Spleen (tissue), 11 donors: ENCODE results near the gene CLASP1. TPM values are rescaled to one million over a fixed set of nuclear protein-coding genes. Genes with fewer than 3 reads are reported as not detected.
A peak's percentile ranks its signal among the peaks of the same experiment; 100 is the strongest.

ENCODE experiments used
- DNase-seq: peaks from one replicate; pipeline ENCODE4 v3.0.0-alpha.2; 2020
- H3K27ac ChIP-seq, 8 donors: fragments of 200-600 bp; sonication (generic) in 7 of 8; 1 replicate in 4 of 8; 2 replicates in 4 of 8; pipeline versions ENCODE4 v1.5.0 to v1.8.0; 2016 to 2021; ENCODE audit warnings: inconsistent platforms in 4 of 8, mild to moderate bottlenecking in 4 of 8, moderate library complexity in 1 of 8
- H3K27me3 ChIP-seq, 7 donors: fragments of 200-600 bp; sonication (generic) in 6 of 7; replicated peaks in 1 of 7; 1 replicate in 4 of 7; 2 replicates in 3 of 7; pipeline versions ENCODE4 v1.5.0 to v1.8.0; 2016 to 2021; ENCODE audit warnings: inconsistent platforms in 3 of 7, mild to moderate bottlenecking in 1 of 7
- H3K36me3 ChIP-seq, 6 donors: fragments of 200-600 bp; sonication (generic) in 5 of 6; 1 replicate in 4 of 6; 2 replicates in 2 of 6; pipeline versions ENCODE4 v1.5.0 to v1.8.0; 2016 to 2021; ENCODE audit warnings: inconsistent platforms in 2 of 6
- H3K4me1 ChIP-seq, 6 donors: fragments of 200-600 bp; sonication (generic) in 5 of 6; 1 replicate in 3 of 6; 2 replicates in 3 of 6; pipeline versions ENCODE4 v1.5.0 to v1.8.0; 2016 to 2021; ENCODE audit warnings: inconsistent platforms in 3 of 6
- H3K4me3 ChIP-seq, 8 donors: fragments of 200-600 bp; sonication (generic) in 7 of 8; 1 replicate in 4 of 8; 2 replicates in 4 of 8; pipeline versions ENCODE4 v1.5.0 to v1.8.0; 2016 to 2021; ENCODE audit warnings: inconsistent platforms in 4 of 8, mild to moderate bottlenecking in 4 of 8, moderate library complexity in 2 of 8
- H3K9me3 ChIP-seq, 8 donors: fragments of 200-600 bp; sonication (generic) in 7 of 8; 1 replicate in 4 of 8; 2 replicates in 4 of 8; pipeline versions ENCODE4 v1.5.0 to v1.8.0; 2016 to 2021; ENCODE audit warnings: inconsistent platforms in 4 of 8
- POLR2A ChIP-seq, 3 donors: fragments of 450-650 bp; IDR thresholded peaks; one replicate each; pipeline ENCODE4 v1.5.1; 2017; ENCODE audit warnings: antibody characterized with exemption in 3 of 3, mild to moderate bottlenecking in 1 of 3
- POLR2AphosphoS5 ChIP-seq, 3 donors: sonication (generic); formaldehyde crosslinking; IDR thresholded peaks; one replicate each; pipeline ENCODE4 v1.5.1; 2017; ENCODE audit warnings: antibody characterized with exemption in 3 of 3
- WGBS, 5 donors: extraction: QIAGEN DNeasy Blood & Tissue Kit in 3 of 5; methylation state at CpG; one replicate each; pipeline versions ENCODE4 v1.1.5 to v1.1.7; 2013 to 2018; 5-methylcytosine and 5-hydroxymethylcytosine counted together
- intact Hi-C: fragments of 100-400 bp; cut with DNase I; formaldehyde crosslinking; loops from one replicate; pipeline ENCODE4 v1.15.0; 2023; ENCODE audit warnings: low total_unique reads
- polyA plus RNA-seq, 3 donors: library from polyadenylated mRNA; stranded (reverse); fragments of 200-250 nt; gene quantifications; one replicate each; pipeline ENCODE4 v1.2.1, GENCODE V29; 2013
- total RNA-seq, 7 donors: library from RNA; depleted of rRNA in 3 of 7; stranded (reverse); fragments of >200 nt in 3 of 7; fragmentation: NEBNext Ultra II Directional in 4 of 7; extraction: Animal tissue kit (Norgen Biotek cat#: 25700) in 4 of 7; gene quantifications; one replicate each; pipeline versions ENCODE4 v1.1.0 to v1.2.1, GENCODE V29; 2016 to 2021
- TF ChIP-seq, protein P1 (sequence below), 11 experiments: fragments of 200-600 bp in 7 of 11; fragments of 450-650 bp in 4 of 11; sonication (generic) in 4 of 11; IDR thresholded peaks in 8 of 11; conservative IDR thresholded peaks in 3 of 11; 1 replicate in 7 of 11; 2 replicates in 4 of 11; pipeline versions ENCODE4 v1.4.0 to v1.8.0; 2016 to 2021; ENCODE audit warnings: antibody characterized with exemption in 11 of 11, inconsistent platforms in 4 of 11, mild to moderate bottlenecking in 1 of 11
- donor health status: healthy with polysubstance abuse.
- donor health status: DM: no; HTN: no; CAD: no; lungs with moderate emphysema.
- donor health status: DM: no; HTN: no; CAD: no.
- donor health status: Bipolar disorder and iron deficiency.
- donor health status: healthy.
- donor health status: DM: no; HTN: no; CAD: no.
- donor health status: DM: yes; HTN: yes; CAD: no.

CLASP1 gene
- total and polyA plus RNA-seq, 10 donors: 4.0 to 103 (median 71.7) TPM

DNA sequence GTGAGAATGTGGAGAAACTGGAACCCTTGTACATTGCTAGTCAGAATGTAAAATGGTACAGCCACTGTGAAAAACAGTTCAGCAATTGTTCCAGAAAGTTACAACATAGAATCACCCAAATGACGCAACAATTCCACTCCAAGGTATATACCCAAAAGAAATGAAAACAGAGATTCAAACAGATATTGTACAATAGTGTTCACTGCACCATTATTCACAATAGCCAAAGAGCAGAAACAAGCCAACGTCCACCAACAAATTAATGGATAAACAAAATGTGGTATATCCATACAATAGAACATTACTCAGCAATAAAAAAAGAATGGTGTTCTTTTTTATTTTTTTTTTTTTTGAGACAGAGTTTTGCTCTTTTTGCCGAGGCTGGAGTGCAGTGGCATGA is 10.9 kb downstream of the CLASP1 start:
- DNase-seq: no peak
- TF ChIP-seq, protein P1, sequence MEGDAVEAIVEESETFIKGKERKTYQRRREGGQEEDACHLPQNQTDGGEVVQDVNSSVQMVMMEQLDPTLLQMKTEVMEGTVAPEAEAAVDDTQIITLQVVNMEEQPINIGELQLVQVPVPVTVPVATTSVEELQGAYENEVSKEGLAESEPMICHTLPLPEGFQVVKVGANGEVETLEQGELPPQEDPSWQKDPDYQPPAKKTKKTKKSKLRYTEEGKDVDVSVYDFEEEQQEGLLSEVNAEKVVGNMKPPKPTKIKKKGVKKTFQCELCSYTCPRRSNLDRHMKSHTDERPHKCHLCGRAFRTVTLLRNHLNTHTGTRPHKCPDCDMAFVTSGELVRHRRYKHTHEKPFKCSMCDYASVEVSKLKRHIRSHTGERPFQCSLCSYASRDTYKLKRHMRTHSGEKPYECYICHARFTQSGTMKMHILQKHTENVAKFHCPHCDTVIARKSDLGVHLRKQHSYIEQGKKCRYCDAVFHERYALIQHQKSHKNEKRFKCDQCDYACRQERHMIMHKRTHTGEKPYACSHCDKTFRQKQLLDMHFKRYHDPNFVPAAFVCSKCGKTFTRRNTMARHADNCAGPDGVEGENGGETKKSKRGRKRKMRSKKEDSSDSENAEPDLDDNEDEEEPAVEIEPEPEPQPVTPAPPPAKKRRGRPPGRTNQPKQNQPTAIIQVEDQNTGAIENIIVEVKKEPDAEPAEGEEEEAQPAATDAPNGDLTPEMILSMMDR (IDR thresholded peaks at IDR 0.05 in 8 of 11, conservative IDR thresholded peaks at IDR 0.05 in 3 of 11): no peak
- TF ChIP-seq POLR2A (IDR thresholded peaks at IDR 0.05) (no peak), POLR2AphosphoS5 (IDR thresholded peaks at IDR 0.05) (no peak)
- intact Hi-C loops: no loop called here
- no peaks in the 10 kb centered on the region for H3K27me3 ChIP-seq
- peaks cover 0 to 19% (median 10%) of the 10 kb centered on the region in 8 donors for H3K9me3 ChIP-seq
- peaks cover 0 to 58% (median 20%) of the 10 kb centered on the region in 6 donors for H3K4me1 ChIP-seq
- peaks cover 0 to 20% (median 0%) of the 10 kb centered on the region in 6 donors for H3K36me3 ChIP-seq
- peak overlapping the region in 1 of 8 donors; percentile 26 for H3K27ac ChIP-seq
- no peak overlapping the region for H3K4me3 ChIP-seq
- WGBS, 5 donors: 83 to 96% (median 95%) methylated on average over 3 of the region's 3 CpGs

DNA sequence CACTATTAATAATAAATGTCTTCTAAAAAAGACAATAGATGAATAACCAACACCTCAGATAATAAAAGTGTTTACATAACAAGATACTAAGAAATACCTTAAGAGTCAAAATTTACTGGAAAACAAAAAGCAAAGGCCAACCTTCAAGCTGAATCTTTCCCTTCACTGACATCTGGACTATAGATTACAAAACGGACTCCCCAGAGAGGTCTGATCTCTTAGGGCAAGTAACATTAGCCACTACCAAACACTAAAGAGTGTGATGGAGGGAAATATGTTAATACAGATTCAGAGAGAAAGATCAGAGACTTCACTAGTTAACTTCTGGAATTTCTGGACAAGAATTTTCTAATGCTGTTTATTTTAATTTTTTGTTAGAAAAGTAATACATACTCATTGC is 13.9 kb downstream of the CLASP1 start:
- peaks cover 0 to 45% (median 22%) of the 10 kb centered on the region in 6 donors for H3K4me1 ChIP-seq
- DNase-seq: no peak
- no peak overlapping the region for H3K4me3 ChIP-seq
- WGBS, 5 donors: 63 to 76% (median 71%) methylated on average over 1 of the region's 1 CpG
- no peaks in the 10 kb centered on the region for H3K27me3 ChIP-seq
- H3K36me3 ChIP-seq: peaks cover 0 to 14% (median 0%) of the 10 kb centered on the region in 6 donors
- TF ChIP-seq POLR2AphosphoS5 (IDR thresholded peaks at IDR 0.05) (no peak), POLR2A (IDR thresholded peaks at IDR 0.05) (no peak)
- TF ChIP-seq, protein P1 (IDR thresholded peaks at IDR 0.05 in 8 of 11, conservative IDR thresholded peaks at IDR 0.05 in 3 of 11): no peak
- no peak overlapping the region for H3K27ac ChIP-seq
- intact Hi-C loops: no loop called here
- H3K9me3 ChIP-seq: peaks cover 0 to 19% (median 10%) of the 10 kb centered on the region in 8 donors

- TF ChIP-seq, protein P1 (IDR thresholded peaks at IDR 0.05 in 8 of 11, conservative IDR thresholded peaks at IDR 0.05 in 3 of 11): no peak
- TF ChIP-seq POLR2A (IDR thresholded peaks at IDR 0.05): no peak
- no peak for TF ChIP-seq POLR2AphosphoS5 (IDR thresholded peaks at IDR 0.05)
- Histone ChIP-seq H3K27ac (peak overlapping the region in 2 of 8 donors; percentile 14 to 36), H3K27me3 (no peaks in the 10 kb centered on the region), H3K4me1 (peaks cover 0 to 45% (median 22%) of the 10 kb centered on the region in 6 donors), H3K36me3 (peaks cover 0 to 14% (median 0%) of the 10 kb centered on the region in 6 donors), H3K4me3 (no peak overlapping the region), H3K9me3 (peaks cover 0 to 19% (median 10%) of the 10 kb centered on the region in 8 donors)
- 69 to 78% (median 72%) methylated on average over 6 of the region's 6 CpGs for WGBS, 5 donors
- no peak for DNase-seq
- intact Hi-C loops: no loop called here
Observed at GRCh38 chr2:121634354-121635307, 14.6 kb downstream of the CLASP1 start.

DNA sequence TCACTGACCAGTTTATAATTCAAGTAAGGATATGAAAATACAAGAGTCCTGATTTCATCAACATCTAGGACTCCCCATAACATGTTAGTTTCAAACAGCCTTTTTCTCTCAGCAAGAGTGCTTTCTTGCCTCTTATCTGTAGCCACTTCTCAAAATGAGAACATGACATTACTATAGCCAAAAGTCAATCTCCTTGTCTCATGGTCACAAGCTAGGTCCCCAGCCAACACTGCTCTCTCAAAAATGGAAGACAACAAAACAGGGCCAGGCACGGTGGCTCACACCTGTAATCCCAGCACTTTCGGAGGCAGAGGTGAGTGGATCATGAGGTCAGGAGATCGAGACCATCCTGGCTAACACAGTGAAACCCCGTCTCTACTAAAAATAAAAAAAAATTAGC is 15.8 kb downstream of the CLASP1 start:
- no peak for TF ChIP-seq POLR2AphosphoS5 (IDR thresholded peaks at IDR 0.05)
- TF ChIP-seq POLR2A (IDR thresholded peaks at IDR 0.05): no peak
- TF ChIP-seq, protein P1 (IDR thresholded peaks at IDR 0.05 in 8 of 11, conservative IDR thresholded peaks at IDR 0.05 in 3 of 11): no peak
- 83 to 95% (median 93%) methylated on average over 4 of the region's 4 CpGs for WGBS, 5 donors

More for the DNA sequence above, 15.8 kb downstream of the CLASP1 start:
- Histone ChIP-seq H3K27ac (no peak overlapping the region), H3K4me1 (peaks cover 0 to 51% (median 22%) of the 10 kb centered on the region in 6 donors), H3K36me3 (peaks cover 0 to 4% (median 0%) of the 10 kb centered on the region in 6 donors), H3K4me3 (no peak overlapping the region), H3K27me3 (no peaks in the 10 kb centered on the region), H3K9me3 (peaks cover 0 to 17% (median 10%) of the 10 kb centered on the region in 8 donors)
- intact Hi-C loops: no loop called here
- DNase-seq: no peak
